ENCODE results near the gene SGCE.

GRCh38 chr7:94660006-94660405 lies 4.1 kb upstream of the SGCE start:
- TF ChIP-seq EZH2phosphoT487 (IDR thresholded peaks at IDR 0.05; ENCODE audit: low read depth, severe bottlenecking, unreplicated experiment) (no peak), CTCF (IDR thresholded peaks at IDR 0.05; ENCODE audit: poor library complexity) (no peak)

Measured in hepatocyte (in vitro differentiated cells).